CD8-positive, alpha-beta memory T cell (primary cell): ENCODE data around the gene PRIMA1. TPM values are rescaled to one million over a fixed set of nuclear protein-coding genes. Genes with fewer than 3 reads are reported as not detected.

ENCODE experiments used
- CTCF ChIA-PET: fragments of 350-600 bp; sonication (Branson Sonifier 250); formaldehyde crosslinking; loops from one replicate; lab custom pipeline; 2021; ENCODE audit warnings: antibody characterized with exemption; lab: Charles Lee
- POLR2A ChIA-PET: fragments of 350-600 bp; sonication (Branson Sonifier 250); formaldehyde crosslinking; loops from one replicate; lab custom pipeline; 2021; ENCODE audit warnings: antibody characterized with exemption; lab: Charles Lee
- DNase-seq, 5 donors: peaks; one replicate each; pipeline versions ENCODE4 v3.0.0 to v3.0.0-alpha.2; 2020 to 2022; ENCODE audit warnings: mixed read lengths in 1 of 5
- H3K27ac ChIP-seq: one replicate; pipeline ENCODE4 v1.7.0; 2013; ENCODE audit warnings: low read depth, mild to moderate bottlenecking, low read length, moderate library complexity
- H3K27me3 ChIP-seq: 2 replicates; pipeline ENCODE4 v1.7.0; 2013; ENCODE audit warnings: low read length, mild to moderate bottlenecking; ENCODE audit not compliant: insufficient read depth, poor library complexity, severe bottlenecking
- H3K36me3 ChIP-seq: 2 replicates; pipeline ENCODE4 v1.7.0; 2013; ENCODE audit warnings: mild to moderate bottlenecking, low read length, moderate library complexity; ENCODE audit not compliant: insufficient read depth
- H3K4me1 ChIP-seq: 2 replicates; pipeline ENCODE4 v1.7.0; 2013; ENCODE audit warnings: mild to moderate bottlenecking, low read length, moderate library complexity; ENCODE audit not compliant: insufficient read depth
- H3K4me3 ChIP-seq: 2 replicates; pipeline ENCODE4 v1.7.0; 2013; ENCODE audit warnings: mild to moderate bottlenecking, low read length
- H3K9me3 ChIP-seq: 2 replicates; pipeline ENCODE4 v1.7.0; 2013; ENCODE audit warnings: mild to moderate bottlenecking, low read length
- H3K27ac Mint-ChIP-seq, 8 donors: one replicate each; pipeline ENCODE4 v1.8.0; 2020 to 2021; ENCODE audit warnings: mixed read lengths in 8 of 8, mild to moderate bottlenecking in 6 of 8, inconsistent platforms in 3 of 8, moderate library complexity in 3 of 8
- H3K27me3 Mint-ChIP-seq, 2 donors: one replicate each; pipeline ENCODE4 v1.8.0; 2020 to 2021; ENCODE audit warnings: mixed read lengths in 2 of 2, mild to moderate bottlenecking in 1 of 2, moderate library complexity in 1 of 2
- H3K36me3 Mint-ChIP-seq, 3 donors: one replicate each; pipeline ENCODE4 v1.8.0; 2020 to 2021; ENCODE audit warnings: mixed read lengths in 3 of 3, inconsistent platforms in 1 of 3, mild to moderate bottlenecking in 1 of 3
- H3K4me1 Mint-ChIP-seq, 3 donors: one replicate each; pipeline ENCODE4 v1.8.0; 2020 to 2021; ENCODE audit warnings: mixed read lengths in 3 of 3, inconsistent platforms in 1 of 3, mild to moderate bottlenecking in 1 of 3
- H3K4me3 Mint-ChIP-seq, 7 donors: one replicate each; pipeline ENCODE4 v1.8.0; 2020 to 2021; ENCODE audit warnings: mixed read lengths in 7 of 7, mild to moderate bottlenecking in 6 of 7, moderate library complexity in 4 of 7, inconsistent platforms in 2 of 7
- H3K9me3 Mint-ChIP-seq, 5 donors: one replicate each; pipeline ENCODE4 v1.8.0; 2020 to 2022; ENCODE audit warnings: mixed read lengths in 5 of 5, mild to moderate bottlenecking in 3 of 5, moderate library complexity in 2 of 5, inconsistent platforms in 1 of 5
- polyA plus RNA-seq: library from polyadenylated mRNA; unstranded; fragments of 300-500 nt; fragmentation: Illumina TruSeq; gene quantifications from one replicate; pipeline ENCODE4 v1.2.3, GENCODE V29; 2021
- total RNA-seq, 2 experiments: library from RNA; stranded (reverse); gene quantifications; one replicate each; pipeline ENCODE4 v1.2.3, GENCODE V29; 2021

PRIMA1 gene
- total and polyA plus RNA-seq, 3 experiments from 2014 or later, result not detected

DNA sequence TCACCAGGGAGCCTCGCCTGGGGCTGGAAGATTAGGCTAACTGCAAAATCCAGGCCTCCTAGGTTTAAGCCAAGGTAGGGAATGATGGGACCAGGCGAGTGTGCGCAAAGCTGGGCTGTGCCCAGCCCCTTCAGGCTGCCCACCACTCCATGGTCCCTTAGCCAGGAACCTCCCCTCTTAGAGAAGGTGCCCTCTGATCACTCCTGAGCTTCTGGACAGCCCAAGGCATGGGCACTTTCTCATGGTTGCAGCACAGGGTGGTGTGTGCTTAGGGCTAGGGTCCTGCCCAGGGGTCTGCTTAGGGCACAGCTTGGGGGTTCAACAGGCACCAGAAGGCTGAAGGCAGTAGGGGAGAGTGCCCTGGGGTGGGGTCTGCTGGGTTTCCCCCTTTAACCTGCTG, 69.0 kb downstream of the PRIMA1 start:
- POLR2A ChIA-PET, result no interaction called here
- peaks cover 0 to 2% (median 0%) of the 10 kb centered on the region in 3 donors for H3K36me3 Mint-ChIP-seq
- no peak overlapping the region for H3K4me3 Mint-ChIP-seq
- Histone ChIP-seq H3K27me3 (no peaks in the 10 kb centered on the region), H3K9me3 (no peaks in the 10 kb centered on the region), H3K4me1 (no peaks in the 10 kb centered on the region), H3K36me3 (no peaks in the 10 kb centered on the region), H3K4me3 (no peak overlapping the region), H3K27ac (no peak overlapping the region)
- CTCF ChIA-PET, result no interaction called here
- peaks cover 0 to 2% (median 0%) of the 10 kb centered on the region in 5 donors for H3K9me3 Mint-ChIP-seq
- peaks cover 8 to 17% of the 10 kb centered on the region in 2 donors for H3K27me3 Mint-ChIP-seq
- no peaks in the 10 kb centered on the region for H3K4me1 Mint-ChIP-seq
- no peak overlapping the region for H3K27ac Mint-ChIP-seq
- no peak for DNase-seq

DNA sequence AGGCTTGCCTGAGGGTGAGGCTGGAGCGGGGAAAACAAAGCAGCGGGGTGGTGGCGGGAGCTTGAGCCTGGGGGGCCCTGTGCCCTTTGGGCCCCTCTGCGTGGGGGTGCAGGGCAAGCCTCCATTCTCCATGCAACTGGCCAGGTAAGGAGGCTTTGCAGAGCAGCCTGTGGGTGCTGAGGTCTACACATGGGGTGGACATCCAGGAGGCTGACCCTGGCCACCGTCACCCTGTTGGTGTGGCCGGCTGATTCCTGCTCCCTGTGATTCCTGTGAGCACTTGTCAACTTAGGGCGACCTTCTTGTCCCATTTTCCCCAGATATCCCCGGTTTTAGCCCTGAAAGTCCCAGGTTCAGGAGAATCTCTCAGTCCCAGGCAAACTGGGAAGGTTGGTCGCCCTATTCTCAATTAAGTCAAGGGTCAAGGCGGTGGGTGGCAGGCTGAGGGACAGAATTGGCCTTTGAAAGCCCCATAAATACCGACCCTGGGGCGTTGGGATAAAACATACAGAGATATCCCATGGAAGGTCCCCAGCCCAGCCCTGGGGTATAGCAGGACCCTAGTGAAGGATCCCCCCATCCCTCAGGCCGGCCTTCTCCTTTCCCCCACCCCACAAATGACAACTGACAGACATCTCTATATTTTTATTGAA, 70.5 kb downstream of the PRIMA1 start:
- H3K9me3 ChIP-seq, result no peaks in the 10 kb centered on the region
- H3K27me3 Mint-ChIP-seq, result peaks cover 8 to 17% of the 10 kb centered on the region in 2 donors
- no peaks in the 10 kb centered on the region for H3K36me3 ChIP-seq
- H3K27ac Mint-ChIP-seq, result no peak overlapping the region
- H3K27ac ChIP-seq, result no peak overlapping the region
- no peak overlapping the region for H3K4me3 ChIP-seq
- ChIA-PET POLR2A (no interaction called here), CTCF (no interaction called here)
- no peak for DNase-seq
- H3K4me1 ChIP-seq, result no peaks in the 10 kb centered on the region
- no peaks in the 10 kb centered on the region for H3K27me3 ChIP-seq
- peaks cover 0 to 2% (median 0%) of the 10 kb centered on the region in 3 donors for H3K36me3 Mint-ChIP-seq
- H3K4me1 Mint-ChIP-seq, result no peaks in the 10 kb centered on the region
- no peak overlapping the region for H3K4me3 Mint-ChIP-seq
- H3K9me3 Mint-ChIP-seq, result peaks cover 0 to 2% (median 0%) of the 10 kb centered on the region in 5 donors

- peaks cover 8 to 17% of the 10 kb centered on the region in 2 donors for H3K27me3 Mint-ChIP-seq
- POLR2A ChIA-PET, result no interaction called here
Measured at GRCh38 chr14:93716746-93717667, 71.3 kb downstream of the PRIMA1 start.

GRCh38 chr14:93716002-93716745, 72.1 kb downstream of the PRIMA1 start:
- DNase-seq, result no peak
- Histone ChIP-seq H3K27ac (no peak overlapping the region), H3K9me3 (no peaks in the 10 kb centered on the region), H3K36me3 (no peaks in the 10 kb centered on the region), H3K4me1 (no peaks in the 10 kb centered on the region), H3K27me3 (no peaks in the 10 kb centered on the region), H3K4me3 (no peak overlapping the region)
- Mint-ChIP-seq H3K27me3 (peaks cover 6 to 17% of the 10 kb centered on the region in 2 donors), H3K36me3 (no peaks in the 10 kb centered on the region), H3K27ac (no peak overlapping the region), H3K9me3 (peaks cover 0 to 2% (median 0%) of the 10 kb centered on the region in 5 donors), H3K4me1 (no peaks in the 10 kb centered on the region), H3K4me3 (no peak overlapping the region)
- ChIA-PET CTCF (no interaction called here), POLR2A (no interaction called here)

More at GRCh38 chr14:93716746-93717667, 71.3 kb downstream of the PRIMA1 start:
- Histone ChIP-seq H3K9me3 (no peaks in the 10 kb centered on the region), H3K27me3 (no peaks in the 10 kb centered on the region), H3K27ac (no peak overlapping the region), H3K36me3 (no peaks in the 10 kb centered on the region), H3K4me1 (no peaks in the 10 kb centered on the region), H3K4me3 (no peak overlapping the region)
- DNase-seq, result no peak
- Mint-ChIP-seq H3K4me3 (no peak overlapping the region), H3K27ac (no peak overlapping the region), H3K9me3 (peaks cover 0 to 2% (median 0%) of the 10 kb centered on the region in 5 donors), H3K36me3 (no peaks in the 10 kb centered on the region), H3K4me1 (no peaks in the 10 kb centered on the region)
- CTCF ChIA-PET, result no interaction called here

- Mint-ChIP-seq H3K36me3 (no peaks in the 10 kb centered on the region), H3K9me3 (peaks cover 0 to 2% (median 0%) of the 10 kb centered on the region in 5 donors), H3K27ac (no peak overlapping the region), H3K4me1 (no peaks in the 10 kb centered on the region), H3K27me3 (peaks cover 6 to 17% of the 10 kb centered on the region in 2 donors), H3K4me3 (no peak overlapping the region)
- Histone ChIP-seq H3K4me3 (no peak overlapping the region), H3K27ac (no peak overlapping the region), H3K27me3 (no peaks in the 10 kb centered on the region), H3K4me1 (no peaks in the 10 kb centered on the region), H3K36me3 (no peaks in the 10 kb centered on the region), H3K9me3 (no peaks in the 10 kb centered on the region)
- no peak for DNase-seq
- POLR2A ChIA-PET, result no interaction called here
- CTCF ChIA-PET, result no interaction called here
Measured at GRCh38 chr14:93715279-93715927, 72.9 kb downstream of the PRIMA1 start.

DNA sequence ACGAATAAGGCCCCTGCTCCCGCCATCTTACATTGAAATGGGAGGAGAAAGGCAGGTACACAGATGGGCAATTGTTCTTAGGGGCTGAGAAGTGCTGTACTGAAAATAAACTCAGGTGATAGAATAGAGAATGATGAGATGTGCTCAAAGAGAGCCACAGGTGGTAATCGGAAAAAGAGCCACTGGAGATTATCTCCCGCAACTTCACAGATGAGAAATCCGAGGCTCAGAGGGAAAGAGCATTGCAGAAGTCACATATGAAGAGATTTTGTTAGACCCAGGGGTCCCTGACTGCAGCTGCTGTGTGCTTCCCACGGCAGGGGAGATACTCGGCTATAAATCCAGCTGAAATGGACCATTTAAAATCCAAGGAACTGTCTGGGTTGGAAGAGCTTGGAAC, 73.7 kb downstream of the PRIMA1 start:
- no peaks in the 10 kb centered on the region for H3K27me3 ChIP-seq
- H3K4me1 ChIP-seq, result no peaks in the 10 kb centered on the region
- ChIA-PET POLR2A (no interaction called here), CTCF (no interaction called here)
- H3K27me3 Mint-ChIP-seq, result peaks cover 6 to 17% of the 10 kb centered on the region in 2 donors
- H3K36me3 ChIP-seq, result no peaks in the 10 kb centered on the region
- H3K4me1 Mint-ChIP-seq, result no peaks in the 10 kb centered on the region
- no peak for DNase-seq
- no peak overlapping the region for H3K27ac Mint-ChIP-seq
- H3K27ac ChIP-seq, result no peak overlapping the region
- no peaks in the 10 kb centered on the region for H3K36me3 Mint-ChIP-seq
- H3K4me3 ChIP-seq, result no peak overlapping the region
- no peak overlapping the region for H3K4me3 Mint-ChIP-seq
- H3K9me3 ChIP-seq, result no peaks in the 10 kb centered on the region
- H3K9me3 Mint-ChIP-seq, result peaks cover 0 to 2% (median 0%) of the 10 kb centered on the region in 5 donors

- no peaks in the 10 kb centered on the region for H3K27me3 ChIP-seq
- ChIA-PET CTCF (no interaction called here), POLR2A (no interaction called here)
- no peaks in the 10 kb centered on the region for H3K4me1 ChIP-seq
- Mint-ChIP-seq H3K36me3 (no peaks in the 10 kb centered on the region), H3K4me3 (no peak overlapping the region), H3K27ac (no peak overlapping the region), H3K9me3 (peaks cover 0 to 2% (median 0%) of the 10 kb centered on the region in 5 donors), H3K4me1 (no peaks in the 10 kb centered on the region), H3K27me3 (peaks cover 6 to 18% of the 10 kb centered on the region in 2 donors)
- no peak overlapping the region for H3K4me3 ChIP-seq
- no peak for DNase-seq
- no peak overlapping the region for H3K27ac ChIP-seq
- no peaks in the 10 kb centered on the region for H3K36me3 ChIP-seq
- no peaks in the 10 kb centered on the region for H3K9me3 ChIP-seq
Measured at GRCh38 chr14:93713726-93714405, 74.4 kb downstream of the PRIMA1 start.
